Measurements from ENCODE around the gene LDLRAD4.
"Not testable (repeated sequence)": the region's sequence is repeated elsewhere in the genome, so short reads cannot be mapped to it uniquely, and the experiment has no call there.

The LDLRAD4 gene

DNA sequence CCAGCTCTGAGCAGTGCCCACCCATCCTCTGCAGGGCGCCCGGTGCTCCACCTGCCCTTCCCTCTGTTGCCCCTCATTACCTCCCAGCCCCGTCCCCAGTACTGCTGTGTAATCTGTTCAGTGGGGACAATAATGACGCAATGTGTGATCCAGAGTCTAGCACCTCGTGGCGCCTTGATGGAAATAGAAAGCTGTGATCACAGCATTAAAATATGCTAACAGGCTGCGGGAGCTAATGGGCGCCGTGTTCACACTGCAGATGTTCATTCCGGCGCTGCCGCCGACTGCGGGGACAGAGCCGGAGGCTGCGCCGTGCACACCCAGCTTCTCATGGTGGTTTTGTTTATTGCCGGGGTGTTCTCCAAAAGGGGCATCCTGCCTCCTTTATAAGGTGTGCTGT is 235.2 kb downstream of the LDLRAD4 start:
- DNase-seq, result no peak

DNA sequence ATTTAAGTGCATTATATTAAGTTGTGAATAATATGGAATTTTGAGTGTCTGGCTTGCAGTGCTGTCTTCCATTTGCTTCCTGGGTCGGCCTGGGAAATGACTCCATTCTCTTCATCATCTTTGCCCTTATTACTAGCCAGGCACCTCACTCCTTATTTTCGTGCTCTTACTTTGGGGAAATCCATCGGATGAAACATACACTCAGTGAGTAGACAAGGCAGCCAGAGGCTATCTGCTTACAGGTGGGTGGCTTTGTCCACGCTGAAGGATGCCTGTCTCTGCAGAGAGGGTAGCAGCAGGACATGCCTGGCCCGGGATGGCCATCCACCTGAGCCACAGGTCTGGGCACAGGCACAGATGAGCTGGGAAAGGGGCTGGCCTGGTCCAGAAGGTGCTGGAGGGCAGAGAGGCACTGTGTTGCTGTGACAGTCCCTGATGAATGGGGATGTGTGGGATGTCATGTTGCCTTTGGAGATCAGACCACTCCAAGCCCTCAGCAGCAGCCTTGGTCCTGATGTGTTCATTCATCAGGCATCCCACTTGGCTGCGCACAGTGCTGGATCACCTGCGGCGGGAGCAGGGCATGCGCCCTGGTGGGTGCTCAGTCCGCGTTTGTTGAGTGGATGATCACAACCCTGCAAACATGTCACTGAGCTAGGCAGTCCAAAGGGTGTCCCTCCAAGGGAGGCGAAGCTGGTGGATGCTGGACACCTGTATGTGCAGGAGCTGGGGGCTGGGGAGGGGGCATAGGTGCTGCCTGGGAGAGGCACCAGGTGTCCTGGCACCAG is 236.0 kb downstream of the LDLRAD4 start:
- no peak for DNase-seq

DNA sequence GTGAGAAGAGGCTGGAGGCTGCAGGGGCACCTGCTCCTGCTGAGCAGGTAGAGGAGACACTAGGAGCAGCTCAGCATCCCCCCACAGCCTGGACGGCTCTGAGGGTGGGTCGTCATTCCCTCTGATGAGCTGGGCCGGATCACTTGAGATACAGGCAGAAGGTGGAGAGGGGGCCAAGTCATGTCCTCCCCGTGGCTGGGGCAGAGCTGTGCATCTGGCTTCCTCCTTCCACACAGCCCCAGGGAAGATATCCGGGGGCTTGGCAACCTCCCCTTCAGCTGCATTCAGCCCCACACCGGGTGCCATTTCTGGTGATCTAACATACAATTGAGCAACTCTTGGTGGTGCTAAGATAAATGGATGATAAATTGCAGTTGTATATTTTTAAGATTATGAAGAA is 236.9 kb downstream of the LDLRAD4 start:
- no peak for DNase-seq

DNA sequence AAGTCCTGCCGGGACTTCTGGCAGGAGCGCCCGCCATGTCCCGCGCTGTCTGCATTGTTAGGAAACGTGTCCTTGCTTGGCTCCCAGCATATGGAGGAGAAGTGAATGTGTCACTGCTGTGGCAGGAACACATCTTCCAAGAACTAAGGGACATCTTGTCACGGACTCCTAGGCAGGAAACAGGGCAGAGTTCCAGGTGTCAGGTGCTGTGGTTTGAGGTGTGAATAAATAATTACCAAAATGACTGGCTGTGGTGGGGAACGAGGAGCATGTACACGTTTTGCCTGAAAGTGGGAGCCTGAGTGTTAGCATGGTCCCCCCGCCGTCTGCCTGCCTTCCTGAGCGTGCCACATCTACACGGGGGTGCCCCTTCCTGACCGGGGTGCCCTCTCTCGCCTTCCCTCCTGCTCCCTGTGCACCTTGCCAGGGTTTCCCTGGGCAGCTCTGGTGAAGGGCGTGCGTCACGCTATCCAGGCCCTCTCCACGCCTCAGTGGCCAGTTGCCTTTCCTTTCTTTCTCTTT is 237.5 kb downstream of the LDLRAD4 start:
- no peak for DNase-seq

DNA sequence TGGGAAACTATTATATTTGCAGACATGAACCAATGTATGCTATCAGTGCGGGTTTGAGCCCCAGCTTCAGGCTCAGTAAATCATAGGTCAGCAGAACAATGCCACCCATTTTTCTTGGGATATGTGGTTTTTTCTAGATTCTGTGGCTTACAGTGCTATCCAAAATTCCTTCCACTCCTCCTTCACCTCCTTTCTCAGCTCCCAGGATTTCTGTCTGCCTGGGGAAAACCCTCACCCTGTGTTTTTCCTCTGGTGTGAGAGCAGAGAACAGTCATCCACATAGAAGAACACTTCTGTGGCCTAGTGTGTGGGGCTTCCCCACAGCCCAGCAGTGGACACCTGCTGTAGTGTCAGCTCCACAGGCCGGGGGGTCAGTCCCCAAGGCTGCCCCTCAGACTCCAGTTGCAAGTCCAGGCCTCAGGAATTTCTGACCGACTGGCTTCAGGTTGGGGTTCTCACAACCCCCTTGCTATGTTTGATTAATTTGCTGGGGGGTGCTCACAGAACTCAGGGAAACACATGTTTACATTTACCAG is 238.2 kb downstream of the LDLRAD4 start:
- no peak for DNase-seq

DNA sequence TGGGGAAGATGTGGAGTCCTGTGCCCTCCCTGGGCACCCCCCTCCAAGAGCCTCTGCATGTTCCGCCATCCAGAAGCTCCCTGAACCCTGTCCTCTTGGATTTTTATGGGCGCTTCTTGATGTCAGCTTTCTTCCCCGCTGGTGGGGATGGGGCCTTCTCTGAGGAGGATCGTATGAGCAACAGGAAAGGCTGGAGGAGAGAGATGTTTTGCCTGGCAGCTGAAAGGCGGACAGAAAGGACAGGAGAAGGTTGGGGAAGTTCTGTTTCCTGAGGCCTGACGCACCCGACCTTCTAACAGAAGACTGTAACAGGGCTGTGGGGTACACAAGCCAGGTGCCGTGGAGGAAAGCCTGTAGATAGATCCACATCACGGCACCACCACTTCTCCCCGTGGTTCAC is 238.8 kb downstream of the LDLRAD4 start:
- no peak for DNase-seq

DNA sequence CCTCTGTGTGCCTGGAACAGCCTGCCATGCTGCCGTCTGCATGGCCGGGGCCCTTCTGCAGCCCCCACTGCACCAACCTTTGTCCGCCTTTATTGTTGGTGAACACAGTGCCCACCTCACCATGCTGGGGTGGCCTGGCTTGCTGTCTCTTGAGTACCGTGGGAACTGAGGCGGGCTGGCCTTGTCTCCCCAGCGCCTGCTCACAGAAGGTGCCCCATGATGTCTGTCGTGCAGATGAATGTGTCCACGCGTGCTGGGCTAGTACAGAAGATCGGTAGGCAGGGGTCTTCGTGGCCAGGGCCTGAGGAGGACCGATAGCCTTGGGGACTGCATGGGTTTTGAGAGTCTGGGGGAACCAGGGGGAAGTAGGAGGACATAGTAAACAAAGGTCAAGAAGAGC is 242.4 kb downstream of the LDLRAD4 start:
- DNase-seq, result no peak

DNA sequence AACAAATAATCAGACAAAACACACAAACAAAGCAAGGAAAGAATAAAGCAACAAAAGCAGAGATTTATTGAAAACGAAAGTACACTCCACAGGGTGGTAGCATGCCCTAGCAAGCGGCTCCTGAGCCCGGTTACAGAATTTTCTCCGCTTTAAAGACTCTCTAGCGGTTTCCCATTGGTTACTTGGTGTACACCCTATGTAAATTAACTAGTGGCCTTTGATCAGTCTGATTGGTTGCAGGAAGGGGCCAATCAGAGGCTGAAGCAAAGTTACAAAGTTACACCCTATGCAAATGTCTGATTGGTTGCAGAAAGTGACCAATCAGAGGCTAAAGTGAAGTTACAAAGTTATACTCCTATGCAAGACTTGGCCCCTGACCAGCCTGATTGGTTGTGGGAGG is 242.9 kb downstream of the LDLRAD4 start:
- no peak for DNase-seq

DNA sequence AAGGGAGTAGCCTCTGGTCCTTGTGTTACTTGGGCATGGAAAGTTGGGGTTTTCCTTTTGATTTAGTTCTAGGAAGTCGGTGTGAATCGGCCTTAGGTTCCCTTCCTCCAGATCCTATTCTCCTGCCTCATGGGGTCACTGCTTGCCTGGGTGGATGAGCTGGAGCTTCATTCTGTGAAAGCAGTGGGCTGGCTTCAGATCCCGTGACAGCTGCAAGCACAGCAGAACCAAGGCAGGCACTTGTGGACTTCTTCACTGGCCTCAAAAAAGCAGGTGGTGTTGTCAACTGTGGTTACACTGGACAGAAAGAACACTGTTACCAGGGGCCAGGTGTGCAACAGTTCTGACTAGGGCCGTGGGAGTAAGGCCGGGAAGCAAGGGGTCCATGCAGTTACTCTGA is 243.4 kb downstream of the LDLRAD4 start:
- DNase-seq, result no peak

DNA sequence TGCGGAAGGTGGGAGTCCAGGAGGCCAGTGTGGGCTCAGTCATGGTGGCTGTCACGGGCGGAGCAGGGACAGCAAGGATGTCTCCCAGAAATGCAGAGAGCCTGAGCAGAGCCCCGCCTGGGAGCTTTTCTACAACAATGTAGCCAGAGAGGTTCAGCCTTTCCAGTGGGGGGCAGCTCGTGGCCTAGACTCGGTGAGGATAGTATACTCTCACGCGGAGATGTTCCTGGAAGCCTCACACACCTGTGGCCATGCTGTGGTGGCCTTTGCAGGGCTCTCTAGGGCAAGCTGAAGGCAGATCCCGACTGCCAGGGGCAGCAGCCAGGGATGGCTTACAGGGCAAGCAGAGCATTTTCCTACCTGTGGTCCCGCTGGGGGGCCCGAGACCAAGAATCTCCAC is 244.1 kb downstream of the LDLRAD4 start:
- DNase-seq, result no peak

DNA sequence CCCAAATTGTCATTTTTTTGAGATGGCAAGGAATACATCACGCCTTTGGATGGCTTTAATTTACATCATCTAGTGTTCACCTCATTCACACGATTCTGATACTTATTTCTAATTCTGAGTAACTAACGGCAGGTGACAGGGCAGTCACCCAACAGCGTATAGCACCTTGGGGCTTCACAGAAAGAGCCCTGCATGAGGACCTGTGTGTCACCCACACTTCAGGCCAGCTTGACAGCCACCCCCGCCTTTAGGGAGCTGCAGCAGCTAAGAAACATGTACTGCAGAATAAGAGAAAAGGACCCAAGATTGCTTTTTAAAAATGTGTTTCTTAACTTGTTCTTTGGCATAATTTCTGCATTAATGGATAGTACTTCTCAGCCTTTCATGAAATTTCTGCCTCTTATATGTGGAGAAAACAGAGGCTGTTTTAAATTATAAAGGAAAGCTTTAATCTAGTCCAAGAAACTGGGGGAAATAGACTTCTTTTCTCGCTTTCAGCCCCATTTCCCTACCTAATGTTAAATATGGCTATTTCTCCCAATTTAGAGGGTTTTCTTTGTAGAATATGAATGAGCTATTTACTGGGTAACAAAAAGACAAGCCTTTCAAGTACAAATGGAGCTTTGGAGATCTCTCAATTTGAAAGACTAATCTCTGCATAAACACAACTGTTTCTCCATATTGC is 245.1 kb downstream of the LDLRAD4 start:
- DNase-seq, result no peak

DNA sequence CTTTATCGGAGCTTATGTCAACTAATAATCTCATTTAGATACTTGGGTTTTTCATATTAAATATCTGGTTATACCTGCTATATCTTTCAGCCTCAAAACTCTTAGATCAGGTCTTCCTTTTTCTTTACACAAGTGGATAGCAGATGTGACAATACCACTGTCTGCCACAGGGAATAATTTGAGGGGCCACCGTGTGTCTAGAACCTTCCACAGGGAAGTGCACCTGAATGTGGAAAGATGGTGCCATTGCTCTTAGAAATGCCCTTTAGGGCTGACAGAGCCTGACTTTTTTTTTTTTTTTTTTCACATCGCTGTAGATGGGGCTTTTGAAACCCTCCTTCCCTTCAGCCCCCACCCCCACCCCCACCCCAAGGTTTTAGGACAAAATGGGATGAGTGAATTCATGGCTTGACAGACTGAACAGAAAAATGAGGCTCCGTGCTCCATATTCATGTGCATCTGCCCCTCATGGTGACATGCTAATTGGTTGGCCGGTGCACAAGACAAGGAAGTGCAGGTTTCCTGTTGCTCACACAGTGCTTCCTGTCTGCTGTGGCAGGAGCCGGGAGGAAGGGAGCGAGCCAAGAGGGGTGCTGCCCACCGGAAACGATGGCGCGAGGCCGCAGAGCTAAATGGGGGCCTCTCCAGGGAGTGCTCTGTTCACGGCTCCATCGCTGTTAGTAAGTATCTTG is 246.0 kb downstream of the LDLRAD4 start:
- no peak for DNase-seq

DNA sequence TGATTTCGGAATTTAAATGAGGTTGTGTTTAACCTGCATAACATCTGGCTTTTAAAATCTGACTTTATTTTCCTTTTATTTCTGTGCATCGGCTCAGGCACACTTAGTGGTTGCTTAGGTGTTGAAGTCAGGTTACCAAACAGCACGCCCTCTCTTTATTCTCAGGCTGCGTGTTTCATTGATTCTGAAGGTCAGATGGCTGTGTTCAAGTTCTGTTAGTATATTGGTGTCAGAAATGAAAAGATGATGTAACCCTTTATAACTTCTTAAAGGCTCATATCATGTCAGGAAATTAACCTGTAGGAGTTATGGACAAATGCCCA is 246.5 kb downstream of the LDLRAD4 start:
- no peak for DNase-seq

DNA sequence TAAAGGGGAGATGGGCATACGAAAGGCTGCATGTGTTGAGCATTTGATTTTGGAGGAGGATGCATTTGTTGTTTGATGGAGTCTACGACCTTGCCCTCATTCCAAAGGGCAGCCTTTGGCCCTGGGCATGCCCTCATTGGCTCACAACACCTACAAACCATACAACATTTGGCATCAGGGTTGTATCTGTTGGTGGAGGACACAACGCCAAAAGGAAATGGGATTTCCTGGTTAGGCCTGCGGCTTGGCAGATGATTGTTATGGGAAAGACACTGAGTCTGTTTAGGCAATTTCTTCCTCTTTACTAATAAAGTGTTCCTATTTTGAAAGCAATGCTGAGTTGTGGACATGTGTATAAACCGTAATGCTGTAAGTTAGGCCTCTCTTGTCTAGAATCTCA is 246.9 kb downstream of the LDLRAD4 start:
- DNase-seq, result no peak

DNA sequence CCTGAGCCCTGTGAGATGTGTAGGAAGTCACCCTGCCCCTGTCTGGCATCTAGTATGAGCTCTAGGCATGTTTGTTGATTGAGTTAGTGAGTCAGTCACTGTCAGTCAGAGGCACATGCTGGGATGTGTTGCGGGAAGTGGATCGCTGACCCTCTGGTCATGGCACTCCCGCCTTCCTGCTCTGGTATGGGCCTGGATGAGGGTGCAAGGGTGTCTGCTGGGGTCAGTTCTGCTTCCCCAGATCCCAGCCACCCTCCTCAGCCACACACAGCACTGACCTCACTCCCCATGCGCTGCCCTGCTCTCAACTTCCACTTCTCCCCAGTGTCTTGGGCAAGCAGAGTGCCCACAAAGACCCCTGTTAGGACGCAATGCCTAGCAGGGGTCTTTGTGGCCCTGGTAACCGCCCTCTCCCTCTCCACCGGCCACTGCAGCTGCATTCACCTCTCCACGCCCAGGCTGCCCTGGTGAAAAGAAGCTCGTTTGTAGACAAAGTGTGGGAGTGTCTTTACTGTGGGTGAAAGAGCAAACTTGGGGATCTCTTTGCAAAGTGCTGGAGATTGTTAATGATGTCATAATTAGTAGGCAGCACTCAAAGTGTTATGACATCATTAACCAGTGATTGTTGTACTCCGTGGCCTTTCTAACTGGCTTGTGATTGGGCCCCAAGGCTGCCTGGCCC is 252.1 kb downstream of the LDLRAD4 start:
- DNase-seq, result no peak

DNA sequence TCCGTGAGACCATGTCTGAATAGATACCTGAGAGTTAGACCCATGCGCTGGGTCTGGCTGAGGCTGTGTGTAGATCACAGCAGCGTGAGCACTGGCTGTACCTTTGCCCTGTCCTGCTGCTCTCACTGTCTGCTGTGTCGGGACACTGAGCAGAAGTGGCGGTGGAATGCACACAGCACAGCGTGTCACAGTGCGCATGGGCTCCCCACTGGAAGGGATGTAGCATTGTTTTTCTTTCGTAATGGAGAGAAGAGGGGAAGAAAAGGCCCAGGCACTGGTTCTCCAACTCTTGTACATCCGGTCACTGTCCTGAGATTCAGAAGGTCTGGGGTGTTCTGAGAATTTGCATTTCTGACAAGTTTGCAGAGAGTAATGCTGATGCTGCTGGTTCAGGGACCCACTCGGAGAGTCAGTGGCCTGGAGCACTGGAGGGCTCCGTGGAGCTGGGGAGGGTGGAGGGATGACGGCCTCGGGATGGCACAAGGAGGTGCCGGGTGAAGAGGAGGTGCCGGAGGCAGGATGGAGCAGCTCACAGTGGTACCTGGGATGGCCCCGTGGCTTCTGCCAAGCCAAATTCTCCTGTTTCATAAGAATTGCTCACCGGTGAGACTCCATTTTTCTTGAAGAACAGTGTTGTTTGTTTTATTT is 252.8 kb downstream of the LDLRAD4 start:
- DNase-seq, result no peak

DNA sequence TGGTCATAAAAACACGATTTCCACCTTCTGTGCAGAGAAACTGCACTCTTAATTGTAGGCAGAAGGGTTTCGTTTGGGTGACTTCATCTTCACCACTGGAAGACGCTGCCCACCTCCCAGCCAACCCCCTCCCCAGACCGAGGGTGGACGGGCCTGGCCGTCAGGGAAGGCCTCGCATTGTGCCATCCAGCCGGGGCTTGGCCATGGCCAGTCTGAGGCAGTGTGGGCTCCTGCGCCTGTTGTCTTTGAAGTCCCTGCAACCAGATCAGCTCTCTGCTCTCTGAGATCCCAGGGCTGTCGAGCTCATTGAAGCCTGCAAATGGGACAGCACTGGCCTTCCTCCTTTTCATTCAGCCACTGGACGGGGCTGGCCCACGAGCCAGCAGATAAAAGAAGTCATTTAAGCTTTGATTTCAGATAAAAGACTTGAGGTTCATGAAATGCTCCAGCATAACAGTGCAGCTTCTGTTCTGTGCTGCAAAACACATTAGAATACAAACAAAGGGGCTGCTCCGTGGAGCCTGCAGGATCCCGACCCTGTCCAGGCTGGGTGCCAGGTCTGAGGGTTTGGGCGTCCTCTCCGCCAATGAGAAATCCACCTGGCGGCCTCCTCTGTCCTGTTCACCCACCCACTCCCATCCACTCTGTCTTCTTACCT is 253.5 kb downstream of the LDLRAD4 start:
- DNase-seq, result no peak

DNA sequence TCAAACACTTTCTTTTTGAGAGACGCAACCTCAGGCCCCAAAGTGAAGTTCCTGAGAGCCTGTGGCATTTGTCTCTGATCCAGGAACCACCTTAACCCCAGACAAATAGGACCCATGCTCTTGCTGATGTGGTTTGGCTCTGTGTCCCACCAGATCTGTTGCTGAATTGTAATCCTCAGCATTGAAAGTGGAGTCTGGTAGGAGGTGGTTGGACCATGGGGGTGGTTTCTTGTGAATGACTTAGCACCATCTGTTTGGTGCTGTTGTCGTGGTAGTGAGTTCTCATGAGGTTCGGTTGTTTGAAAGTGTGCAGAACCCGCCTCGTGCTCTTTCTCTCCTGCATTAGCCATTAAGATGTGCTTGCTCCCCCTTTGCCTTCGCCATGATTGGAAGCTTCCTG is 255.2 kb downstream of the LDLRAD4 start:
- no peak for DNase-seq

DNA sequence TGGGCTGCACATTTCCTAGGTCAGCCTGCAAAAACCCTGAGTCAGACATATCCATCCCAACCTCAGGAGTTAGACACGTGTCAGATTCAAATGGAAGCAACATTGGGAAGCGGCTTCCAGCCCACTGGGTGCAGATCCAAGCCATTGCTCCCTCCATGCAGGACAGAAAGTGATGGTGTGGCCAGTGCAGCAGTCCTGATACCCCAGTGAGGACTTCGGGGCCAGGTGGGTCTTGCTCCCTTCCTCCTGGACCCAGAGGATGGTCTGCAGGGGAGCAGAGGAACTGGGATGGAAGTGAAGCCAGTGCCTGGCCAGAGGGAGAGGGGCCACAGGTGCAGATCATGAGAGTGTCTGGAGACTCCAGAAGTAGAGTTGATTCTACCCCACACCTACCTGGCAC is 255.8 kb downstream of the LDLRAD4 start:
- no peak for DNase-seq

DNA sequence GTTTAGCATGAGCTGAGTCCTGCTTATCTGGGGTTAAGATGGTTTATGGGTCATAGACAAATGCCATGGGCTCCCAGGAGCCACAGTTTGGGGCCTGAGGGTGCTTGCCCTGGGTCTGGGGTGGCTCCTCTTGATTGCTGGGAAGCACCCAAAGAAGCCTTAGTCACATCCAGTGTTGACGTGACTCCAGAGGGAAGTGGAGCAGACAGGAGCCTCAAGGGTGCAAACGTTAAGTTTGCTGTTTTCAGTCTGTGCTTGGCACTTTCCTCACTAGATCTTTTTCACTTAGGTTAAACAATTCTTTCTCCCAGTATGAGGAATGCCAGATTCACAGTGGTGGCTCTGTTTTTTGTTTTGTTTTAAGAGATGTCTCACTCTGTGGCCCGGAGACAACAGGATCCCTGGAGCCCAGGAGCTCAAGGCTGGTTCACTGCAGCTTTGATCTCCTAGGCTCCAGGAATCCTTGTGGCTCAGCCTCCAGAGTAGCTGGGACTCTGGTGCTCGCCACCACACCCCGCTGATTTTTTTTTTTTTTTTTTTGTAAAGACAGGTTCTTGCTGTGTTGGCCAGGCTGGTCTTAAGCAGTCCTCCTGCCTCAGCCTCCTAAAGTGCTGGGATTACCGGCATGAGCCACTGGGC is 256.5 kb downstream of the LDLRAD4 start:
- no peak for DNase-seq

DNA sequence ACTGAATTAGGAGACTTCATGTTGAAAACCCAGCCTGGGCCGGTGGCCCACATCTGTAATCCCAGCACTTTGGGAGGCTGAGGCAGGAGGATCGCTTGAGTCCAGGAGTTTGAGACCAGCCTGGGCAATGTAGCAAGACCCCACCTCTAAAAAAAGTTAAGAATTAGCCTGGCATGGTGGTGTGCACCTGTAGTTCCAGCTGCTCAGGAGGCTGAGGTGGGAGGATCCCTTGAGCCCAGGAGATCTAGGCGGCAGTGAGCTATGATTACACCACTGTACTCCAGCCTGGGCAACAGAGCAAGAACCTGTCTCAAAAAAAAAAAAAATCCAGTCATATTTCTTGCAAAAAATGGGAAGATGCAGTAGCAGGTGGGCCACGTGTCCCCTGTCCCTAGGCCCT is 257.8 kb downstream of the LDLRAD4 start:
- not testable (repeated sequence) for DNase-seq

All from T1000 (cell line).